ENCODE results near the gene HOXB4. TPM values are rescaled to one million over a fixed set of nuclear protein-coding genes. Genes with fewer than 3 reads are reported as not detected.
A peak's percentile ranks its signal among the peaks of the same experiment; 100 is the strongest.

Gene HOXB4
- total RNA-seq, 1 donor, result 1.7 TPM

DNA sequence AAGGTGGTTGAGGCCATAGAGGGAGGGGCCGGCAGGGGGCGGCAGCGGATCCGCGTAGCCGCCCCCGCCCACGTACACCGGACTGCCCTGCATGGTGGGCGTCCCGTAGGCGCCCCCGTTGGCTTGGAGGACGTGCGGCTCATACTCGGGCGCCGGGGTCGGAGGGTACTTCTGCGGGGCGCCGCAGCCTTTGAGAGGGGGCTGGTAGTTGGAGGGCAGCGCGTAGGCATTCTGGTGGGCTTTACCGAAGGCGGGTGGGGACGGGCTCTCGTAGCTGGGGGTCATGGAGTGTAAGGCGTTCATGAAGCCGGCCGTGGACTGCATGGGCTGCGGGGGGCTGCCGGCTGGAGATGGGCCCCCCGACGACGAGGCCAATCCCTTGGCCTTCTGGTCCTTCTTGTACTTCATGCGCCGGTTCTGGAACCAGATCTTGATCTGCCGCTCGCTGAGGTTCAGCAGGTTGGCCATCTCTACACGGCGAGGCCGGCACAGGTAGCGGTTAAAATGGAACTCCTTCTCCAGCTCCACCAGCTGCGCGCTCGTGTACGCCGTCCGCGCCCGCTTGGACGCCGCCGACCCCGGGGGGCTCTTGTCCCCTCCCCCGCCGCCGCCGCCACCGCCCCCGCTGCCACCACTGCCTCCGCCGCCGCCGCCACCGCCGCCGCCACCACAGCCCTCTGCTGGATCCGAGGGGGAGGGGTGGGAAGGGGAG lies 27.5 kb downstream of the HOXB4 start:
- DNase-seq (ENCODE audit: low read depth), result no peak
- TF ChIP-seq, protein P1, sequence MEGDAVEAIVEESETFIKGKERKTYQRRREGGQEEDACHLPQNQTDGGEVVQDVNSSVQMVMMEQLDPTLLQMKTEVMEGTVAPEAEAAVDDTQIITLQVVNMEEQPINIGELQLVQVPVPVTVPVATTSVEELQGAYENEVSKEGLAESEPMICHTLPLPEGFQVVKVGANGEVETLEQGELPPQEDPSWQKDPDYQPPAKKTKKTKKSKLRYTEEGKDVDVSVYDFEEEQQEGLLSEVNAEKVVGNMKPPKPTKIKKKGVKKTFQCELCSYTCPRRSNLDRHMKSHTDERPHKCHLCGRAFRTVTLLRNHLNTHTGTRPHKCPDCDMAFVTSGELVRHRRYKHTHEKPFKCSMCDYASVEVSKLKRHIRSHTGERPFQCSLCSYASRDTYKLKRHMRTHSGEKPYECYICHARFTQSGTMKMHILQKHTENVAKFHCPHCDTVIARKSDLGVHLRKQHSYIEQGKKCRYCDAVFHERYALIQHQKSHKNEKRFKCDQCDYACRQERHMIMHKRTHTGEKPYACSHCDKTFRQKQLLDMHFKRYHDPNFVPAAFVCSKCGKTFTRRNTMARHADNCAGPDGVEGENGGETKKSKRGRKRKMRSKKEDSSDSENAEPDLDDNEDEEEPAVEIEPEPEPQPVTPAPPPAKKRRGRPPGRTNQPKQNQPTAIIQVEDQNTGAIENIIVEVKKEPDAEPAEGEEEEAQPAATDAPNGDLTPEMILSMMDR (IDR thresholded peaks at IDR 0.05; ENCODE audit: insufficient read depth, low read depth, low read length), result no peak
- H3K4me3 ChIP-seq (ENCODE audit: low read depth, low read length), result no peak overlapping the region

DNA sequence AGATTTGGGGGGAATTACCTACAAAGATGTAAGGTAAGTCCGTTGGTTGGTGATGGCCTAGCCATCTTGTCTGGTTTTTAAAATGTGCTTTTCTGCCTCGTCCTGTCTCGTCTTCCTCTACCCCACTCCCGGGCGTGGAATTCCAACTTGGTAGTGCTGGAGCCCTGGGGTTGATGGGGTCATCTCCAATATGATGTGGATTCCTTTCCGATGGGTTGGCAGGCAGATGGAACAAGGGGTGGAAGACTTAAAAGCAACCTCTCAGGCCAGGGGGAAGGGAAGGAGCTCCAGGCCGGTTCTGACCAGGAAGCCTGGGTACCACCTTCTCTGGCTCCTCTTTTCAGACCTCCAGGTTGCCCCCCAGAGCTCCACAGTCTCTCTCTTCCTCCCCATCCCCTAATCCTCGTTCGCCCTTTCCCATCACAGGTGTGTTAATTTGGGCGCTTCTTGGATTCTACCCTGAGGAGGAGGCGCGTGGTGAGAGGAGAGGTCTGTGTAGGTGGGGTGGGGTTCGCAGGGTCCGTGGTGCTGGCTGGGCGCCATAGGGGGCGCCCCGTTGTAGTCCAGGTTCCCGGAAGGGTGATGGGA lies 28.1 kb downstream of the HOXB4 start:
- TF ChIP-seq, protein P1 (IDR thresholded peaks at IDR 0.05; ENCODE audit: insufficient read depth, low read depth, low read length), result no peak
- H3K4me3 ChIP-seq (ENCODE audit: low read depth, low read length), result no peak overlapping the region
- no peak for DNase-seq (ENCODE audit: low read depth)

DNA sequence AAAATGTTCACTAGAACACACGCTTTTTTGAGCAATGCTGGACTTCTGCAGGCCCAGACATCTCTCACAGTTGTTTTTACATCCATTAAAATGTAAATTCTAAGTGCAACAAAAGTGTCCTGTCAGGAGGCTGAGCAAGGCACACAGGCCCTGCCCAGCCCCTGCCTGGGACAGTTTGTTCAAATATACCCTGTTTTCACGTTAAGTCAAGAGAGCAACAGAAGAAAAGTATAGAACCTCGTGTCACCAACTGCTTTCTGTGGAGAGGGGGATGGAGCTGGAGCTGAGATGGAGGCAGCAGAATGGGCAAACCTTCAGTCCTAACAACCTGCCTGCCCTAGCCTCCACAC lies 28.9 kb downstream of the HOXB4 start:
- DNase-seq (ENCODE audit: low read depth), result no peak
- TF ChIP-seq, protein P1 (IDR thresholded peaks at IDR 0.05; ENCODE audit: insufficient read depth, low read depth, low read length), result no peak
- H3K4me3 ChIP-seq (ENCODE audit: low read depth, low read length), result no peak overlapping the region

DNA sequence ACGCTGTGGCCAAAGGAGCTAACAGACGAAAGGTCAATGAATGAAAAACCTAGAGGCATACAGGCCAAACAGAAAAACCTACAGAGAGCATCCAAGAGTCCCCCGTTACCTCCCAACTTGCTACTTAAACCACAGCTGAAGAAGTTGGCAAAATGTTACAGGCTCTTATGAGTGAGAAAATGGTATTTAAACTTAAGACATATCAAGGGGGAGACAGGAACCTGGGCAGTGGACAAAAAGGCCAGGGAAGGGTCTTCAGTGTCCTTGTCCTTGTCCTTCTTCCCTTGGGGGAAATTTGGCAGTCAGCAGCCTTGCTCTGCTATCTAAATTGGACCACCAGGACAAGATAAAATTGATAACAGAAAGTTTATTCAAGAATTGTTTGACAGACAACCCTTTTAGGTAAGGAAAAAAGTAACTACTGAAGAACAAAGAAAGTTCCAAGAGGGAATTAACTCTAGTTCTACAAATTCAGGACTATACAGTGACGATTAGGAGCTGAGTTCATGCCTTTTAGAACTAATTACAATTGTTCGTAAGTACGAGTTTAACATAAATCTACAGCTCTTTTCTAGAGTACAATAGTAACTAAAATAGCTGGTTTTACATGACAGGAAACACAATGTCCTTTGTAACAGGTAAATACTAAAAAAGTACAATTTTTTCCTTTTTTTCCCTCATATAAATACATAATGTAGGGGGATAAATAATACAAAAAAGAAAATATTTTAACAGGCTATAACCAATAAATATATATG lies 29.4 kb downstream of the HOXB4 start:
- H3K4me3 ChIP-seq (ENCODE audit: low read depth, low read length), result no peak overlapping the region
- TF ChIP-seq, protein P1 (IDR thresholded peaks at IDR 0.05; ENCODE audit: insufficient read depth, low read depth, low read length), result no peak
- DNase-seq (ENCODE audit: low read depth), result no peak

DNA sequence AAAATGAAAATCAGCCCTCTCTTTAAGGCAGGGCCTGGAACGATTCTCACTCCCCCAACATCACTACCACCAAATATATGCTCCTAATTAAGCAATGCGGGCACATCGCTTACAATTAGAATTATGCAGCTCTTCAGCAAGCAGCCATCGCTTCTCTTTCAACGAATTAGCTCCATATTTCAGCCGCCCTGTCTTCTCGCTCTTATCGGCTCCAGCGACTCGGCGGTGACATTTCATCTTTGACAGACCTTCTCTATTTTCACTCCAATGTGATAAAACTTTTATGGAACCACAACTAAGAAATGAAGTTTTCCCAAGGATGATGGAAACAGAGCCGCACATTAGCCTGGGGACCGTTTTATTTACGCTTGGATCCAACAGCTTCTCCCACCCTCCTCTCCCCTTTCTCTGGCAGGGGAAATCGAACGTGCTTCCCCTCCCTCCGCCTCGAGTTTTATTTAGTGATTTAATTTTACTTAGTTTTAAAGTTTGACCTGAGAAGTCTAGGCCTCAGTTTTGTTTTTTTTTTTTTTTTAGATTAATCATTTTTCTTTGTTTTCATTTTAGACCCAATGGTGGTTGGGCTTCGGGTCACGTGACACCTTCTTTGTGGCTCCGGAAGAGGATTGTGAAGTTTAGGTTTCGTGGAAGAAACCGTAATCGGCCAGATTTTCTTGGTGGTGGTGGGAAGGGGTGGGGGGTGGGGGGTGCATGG lies 30.2 kb downstream of the HOXB4 start:
- peak overlapping the region; percentile 21 for H3K4me3 ChIP-seq (ENCODE audit: low read depth, low read length)
- DNase-seq (ENCODE audit: low read depth), result peak; percentile 63
- TF ChIP-seq, protein P1 (IDR thresholded peaks at IDR 0.05; ENCODE audit: insufficient read depth, low read depth, low read length), result no peak

DNA sequence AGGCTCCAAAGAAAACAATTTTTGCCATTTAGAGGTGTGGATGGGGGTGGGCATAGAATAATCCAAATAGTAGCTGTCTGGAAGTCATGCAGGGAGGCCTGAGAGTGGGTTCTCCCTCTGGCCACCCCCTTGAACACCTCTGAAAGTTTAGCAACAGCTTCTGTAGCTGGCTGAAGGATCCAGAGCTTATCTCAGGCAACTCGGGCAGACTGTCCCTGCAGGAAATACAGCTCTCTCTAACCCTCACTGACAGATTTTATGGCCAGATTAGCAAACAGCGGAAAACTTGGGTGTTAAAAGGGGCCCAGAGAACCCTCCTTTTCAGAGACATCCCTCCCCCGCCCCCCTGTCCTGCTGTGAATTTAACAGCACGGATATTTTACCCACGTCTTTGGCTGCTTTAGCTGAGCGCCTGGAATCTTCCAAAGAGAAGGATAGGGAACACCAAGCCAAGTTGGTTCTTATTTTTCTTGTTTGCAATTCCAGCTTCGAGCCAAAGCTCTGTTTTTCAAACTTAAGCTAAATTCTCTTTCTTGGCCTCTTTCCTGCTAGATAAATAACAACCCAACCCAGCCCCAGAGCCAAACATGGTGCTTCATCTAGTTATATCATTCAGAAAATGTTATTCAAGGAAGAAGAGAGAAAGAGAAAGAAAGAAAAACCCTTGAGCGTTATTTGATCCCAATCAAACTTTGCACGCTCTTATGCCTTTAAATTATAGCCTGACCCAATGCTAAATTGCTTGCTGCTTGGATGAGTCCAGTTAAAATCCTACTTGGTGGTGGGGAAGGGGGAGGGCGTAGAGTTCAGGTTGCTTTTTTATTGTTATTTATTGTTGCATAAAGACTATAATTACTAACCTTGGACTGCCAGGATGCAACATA lies 31.0 kb downstream of the HOXB4 start:
- TF ChIP-seq, protein P1 (IDR thresholded peaks at IDR 0.05; ENCODE audit: insufficient read depth, low read depth, low read length), result no peak
- H3K4me3 ChIP-seq (ENCODE audit: low read depth, low read length), result peak overlapping the region; percentile 23
- peak; percentile 76 for DNase-seq (ENCODE audit: low read depth)
